IMR-90 (cell line): ENCODE data around the gene BTBD9. TPM values are rescaled to one million over a fixed set of nuclear protein-coding genes. Genes with fewer than 3 reads are reported as not detected.

Experiments used
- ATAC-seq: fragments of 200-7000 bp; cut with Tn5 transposase; 2 replicates; pipeline ENCODE4 v1.9.1; 2020; ENCODE audit warnings: low read depth, mild to moderate bottlenecking, moderate library complexity
- BruUV-seq: library from RNA; stranded (reverse); fragments of 400-500 nt; replicated peaks from 2 replicates; lab custom pipeline; 2021; lab: Mats Ljungman, UMichigan
- CTCF ChIA-PET: fragments of 300-600 bp; formaldehyde crosslinking; extraction: SDS; loops from one replicate; lab custom pipeline; 2021; ENCODE audit warnings: antibody characterized with exemption; lab: Yijun Ruan, JAX
- POLR2A ChIA-PET: fragments of 300-600 bp; sonication (Branson Sonifier 250); formaldehyde crosslinking; loops from one replicate; lab custom pipeline; 2022; ENCODE audit warnings: antibody characterized with exemption; ENCODE audit not compliant: unreplicated experiment; lab: Charles Lee
- DNase-seq: peaks from one replicate; pipeline ENCODE4 v3.0.0; 2013
- H2AFZ ChIP-seq: replicated peaks from 2 replicates; pipeline ENCODE3; 2013; ENCODE audit warnings: low read length, mild to moderate bottlenecking; ENCODE audit not compliant: poor library complexity
- H2AK5ac ChIP-seq: 2 replicates; pipeline ENCODE4 v1.6.1; 2013; ENCODE audit warnings: low read depth, low read length, inconsistent platforms
- H2AK9ac ChIP-seq: replicated peaks from 2 replicates; pipeline ENCODE3; 2013; ENCODE audit warnings: mild to moderate bottlenecking, low read depth, low read length, moderate library complexity; ENCODE audit not compliant: poor library complexity
- H2BK120ac ChIP-seq: 2 replicates; pipeline ENCODE4 v1.6.1; 2013; ENCODE audit warnings: low read depth, low read length, inconsistent platforms
- H2BK15ac ChIP-seq: 3 replicates; pipeline ENCODE4 v1.6.1; 2013; ENCODE audit warnings: low read depth, low read length, inconsistent platforms
- H2BK20ac ChIP-seq: 2 replicates; pipeline ENCODE4 v1.6.1; 2013; ENCODE audit warnings: low read depth, mild to moderate bottlenecking, inconsistent platforms, low read length, moderate library complexity
- H2BK5ac ChIP-seq: 2 replicates; pipeline ENCODE4 v1.6.1; 2013; ENCODE audit warnings: mild to moderate bottlenecking, low read depth, low read length, inconsistent platforms; ENCODE audit not compliant: poor library complexity, severe bottlenecking
- H3K14ac ChIP-seq: replicated peaks from 2 replicates; pipeline ENCODE4 v1.6.1; 2013; ENCODE audit warnings: low read depth, low read length, inconsistent platforms
- H3K18ac ChIP-seq: 2 replicates; pipeline ENCODE4 v1.6.1; 2013; ENCODE audit warnings: low read depth, low read length, control low read depth
- H3K23ac ChIP-seq: 2 replicates; pipeline ENCODE4 v1.6.1; 2013; ENCODE audit warnings: low read depth, low read length, inconsistent platforms
- H3K27ac ChIP-seq: 2 replicates; pipeline ENCODE4 v1.5.1; 2013; ENCODE audit warnings: mild to moderate bottlenecking, control low read depth, low read length; ENCODE audit not compliant: insufficient read depth
- H3K27me3 ChIP-seq: 2 replicates; pipeline ENCODE4 v1.6.1; 2013; ENCODE audit warnings: low read length; ENCODE audit not compliant: control insufficient read depth, insufficient read depth
- H3K36me3 ChIP-seq: 2 replicates; pipeline ENCODE4 v1.6.1; 2013; ENCODE audit warnings: low read length, mixed read lengths; ENCODE audit not compliant: control insufficient read depth, insufficient read depth
- H3K4ac ChIP-seq: 2 replicates; pipeline ENCODE4 v1.6.1; 2013; ENCODE audit warnings: low read depth, low read length, inconsistent platforms
- H3K4me1 ChIP-seq: 2 replicates; pipeline ENCODE4 v1.6.1; 2013; ENCODE audit warnings: low read length, mixed read lengths; ENCODE audit not compliant: control insufficient read depth, insufficient read depth
- H3K4me2 ChIP-seq: 2 replicates; pipeline ENCODE4 v1.6.1; 2013; ENCODE audit warnings: low read depth, mild to moderate bottlenecking, control low read depth, low read length, moderate library complexity
- H3K4me3 ChIP-seq: 2 replicates; pipeline ENCODE4 v1.5.1; 2013; ENCODE audit warnings: low read depth, mild to moderate bottlenecking, control low read depth, low read length, moderate library complexity; ENCODE audit not compliant: insufficient read depth
- H3K56ac ChIP-seq: 2 replicates; pipeline ENCODE4 v1.6.1; 2013; ENCODE audit warnings: low read length, inconsistent platforms; ENCODE audit not compliant: insufficient read depth; ENCODE audit errors: extremely low read depth
- H3K79me1 ChIP-seq, 2 experiments: 2 replicates each; pipeline ENCODE4 v1.6.1; 2013; ENCODE audit warnings: low read length in 2 of 2, inconsistent platforms in 1 of 2, low read depth in 1 of 2
- H3K9ac ChIP-seq: 2 replicates; pipeline ENCODE4 v1.6.1; 2013; ENCODE audit warnings: low read depth, low read length, control low read depth
- H3K9me1 ChIP-seq: 2 replicates; pipeline ENCODE4 v1.6.1; 2013; ENCODE audit warnings: low read length, inconsistent platforms; ENCODE audit not compliant: insufficient read depth
- H3K9me3 ChIP-seq: 2 replicates; pipeline ENCODE4 v1.6.1; 2013; ENCODE audit warnings: low read length; ENCODE audit not compliant: control insufficient read depth, insufficient read depth
- H4K20me1 ChIP-seq: 2 replicates; pipeline ENCODE4 v1.6.1; 2013; ENCODE audit warnings: low read length, inconsistent platforms; ENCODE audit not compliant: insufficient read depth
- H4K5ac ChIP-seq: 2 replicates; pipeline ENCODE4 v1.6.1; 2013; ENCODE audit warnings: mild to moderate bottlenecking, low read depth, low read length, control low read depth
- H4K8ac ChIP-seq, 2 experiments: 2 replicates each; pipeline ENCODE4 v1.6.1; 2013; ENCODE audit warnings: low read depth in 2 of 2, low read length in 2 of 2, control low read depth in 1 of 2, inconsistent platforms in 1 of 2
- H4K91ac ChIP-seq: 2 replicates; pipeline ENCODE4 v1.6.1; 2013; ENCODE audit warnings: low read depth, low read length, inconsistent platforms; ENCODE audit not compliant: insufficient read depth
- BHLHE40 ChIP-seq: fragments of 150-350 bp; IDR thresholded peaks from 2 replicates; pipeline ENCODE4 v1.6.1; 2016; ENCODE audit warnings: mild to moderate bottlenecking, low read depth, low read length
- CEBPB ChIP-seq: IDR thresholded peaks from 2 replicates; pipeline ENCODE4 v1.6.1; 2012; ENCODE audit warnings: low read depth, low read length, improper control_type of control experiment
- CHD1 ChIP-seq: IDR thresholded peaks from 2 replicates; pipeline ENCODE4 v1.6.1; 2012; ENCODE audit warnings: low read depth, low read length, improper control_type of control experiment
- CTCF ChIP-seq: conservative IDR thresholded peaks from 2 replicates; pipeline ENCODE4 v1.5.1; 2012; ENCODE audit warnings: mild to moderate bottlenecking, low read depth, low read length, improper control_type of control experiment
- ELK1 ChIP-seq: fragments of 150-350 bp; IDR thresholded peaks from 2 replicates; pipeline ENCODE4 v1.6.1; 2016; ENCODE audit warnings: low read depth, mild to moderate bottlenecking, low read length, moderate library complexity, borderline replicate concordance
- FOS ChIP-seq: fragments of 150-350 bp; IDR thresholded peaks from 2 replicates; pipeline ENCODE4 v1.6.1; 2016; ENCODE audit warnings: low read depth, low read length
- MAFK ChIP-seq: IDR thresholded peaks from 2 replicates; pipeline ENCODE4 v1.6.1; 2012; ENCODE audit warnings: low read depth, low read length, improper control_type of control experiment
- MAZ ChIP-seq: IDR thresholded peaks from 2 replicates; pipeline ENCODE4 v1.6.1; 2012; ENCODE audit warnings: low read depth, mild to moderate bottlenecking, low read length, improper control_type of control experiment, moderate library complexity, borderline replicate concordance
- MXI1 ChIP-seq: IDR thresholded peaks from 2 replicates; pipeline ENCODE4 v1.6.1; 2012; ENCODE audit warnings: low read depth, mild to moderate bottlenecking, low read length, moderate library complexity, borderline replicate concordance
- NFE2L2 ChIP-seq: fragments of 150-350 bp; IDR thresholded peaks from 2 replicates; pipeline ENCODE4 v1.6.1; 2016; ENCODE audit warnings: low read depth, mild to moderate bottlenecking, low read length
- POLR2A ChIP-seq: IDR thresholded peaks from 2 replicates; pipeline ENCODE4 v1.6.1; 2012; ENCODE audit warnings: mild to moderate bottlenecking, low read depth, low read length
- RAD21 ChIP-seq: IDR thresholded peaks from 2 replicates; pipeline ENCODE4 v1.6.1; 2012; ENCODE audit warnings: low read length, improper control_type of control experiment
- RCOR1 ChIP-seq: IDR thresholded peaks from 2 replicates; pipeline ENCODE4 v1.6.1; 2012; ENCODE audit warnings: mild to moderate bottlenecking, low read length, improper control_type of control experiment; ENCODE audit not compliant: insufficient replicate concordance
- RFX5 ChIP-seq: IDR thresholded peaks from 2 replicates; pipeline ENCODE4 v1.8.0; 2012; ENCODE audit warnings: low read depth, mild to moderate bottlenecking, low read length, moderate library complexity
- SMC3 ChIP-seq: fragments of 150-350 bp; IDR thresholded peaks from 2 replicates; pipeline ENCODE4 v1.6.1; 2016; ENCODE audit warnings: low read depth, mild to moderate bottlenecking, antibody characterized with exemption, low read length, moderate library complexity
- USF2 ChIP-seq: fragments of 150-350 bp; IDR thresholded peaks from 2 replicates; pipeline ENCODE4 v1.6.1; 2017; ENCODE audit warnings: mild to moderate bottlenecking, antibody characterized with exemption, low read length, low read depth
- WGBS, 2 experiments: methylation state at CpG; one replicate each; pipeline versions ENCODE4 v1.1.5 to v1.1.7; 2013; ENCODE audit warnings: missing lambda C conversion rate in 2 of 2; ENCODE audit not compliant: insufficient read length in 1 of 2; ENCODE audit errors: extremely low coverage in 2 of 2; 5-methylcytosine and 5-hydroxymethylcytosine counted together
- dilution Hi-C: fragments of 300-500 bp; cut with HindIII; formaldehyde crosslinking; loops from one replicate; pipeline ENCODE4 v1.14.3; 2018; ENCODE audit warnings: low sequenced_read_pairs; ENCODE audit not compliant: unreplicated experiment
- in situ Hi-C: fragments of 300-500 bp; cut with MboI; formaldehyde crosslinking; loops from 3 replicates; pipeline ENCODE4 v1.14.3; 2019; ENCODE audit warnings: low sequenced_read_pairs, inconsistent platforms, mixed read lengths
- intact Hi-C: fragments of 100-400 bp; cut with micrococcal nuclease; formaldehyde crosslinking; loops from 2 replicates; pipeline ENCODE4 v1.10.0; 2022
- polyA plus RNA-seq, 3 experiments: library from polyadenylated mRNA; depleted of rRNA; stranded (reverse); fragments of >200 nt; gene quantifications; 2 replicates each; pipeline ENCODE4 v1.2.3, GENCODE V29; 2012; ENCODE audit warnings: low replicate concordance in 1 of 3
- total RNA-seq: library from RNA; depleted of rRNA; stranded (reverse); fragments of >200 nt; gene quantifications from 2 replicates; pipeline ENCODE4 v1.2.3, GENCODE V29; 2012

BTBD9 gene
- total and polyA plus RNA-seq, 2 of the 4 experiments (the other 2 are of a cell fraction) = 4.1 to 22.0 TPM

- Histone ChIP-seq H3K23ac (no peak overlapping the region), H4K91ac (no peak overlapping the region), H3K9me1 (peaks cover 3% of the 10 kb centered on the region; the same call in 1 of the 2 replicates), H3K14ac (no peak overlapping the region), H2BK20ac (no peak overlapping the region), H4K20me1 (no peaks in the 10 kb centered on the region), H3K79me1 (no peaks in the 10 kb centered on the region), H3K56ac (no peak overlapping the region), H3K18ac (no peak overlapping the region), H3K4ac (no peak overlapping the region), H3K9ac (no peak overlapping the region), H2BK120ac (no peak overlapping the region), H2AFZ (no peak overlapping the region), H2BK15ac (no peak overlapping the region), H3K9me3 (no peaks in the 10 kb centered on the region), H3K4me1 (peaks cover 5% of the 10 kb centered on the region), H3K36me3 (no peaks in the 10 kb centered on the region), H3K27me3 (no peaks in the 10 kb centered on the region), H2AK5ac (no peak overlapping the region), H2AK9ac (no peak overlapping the region), H3K4me2 (no peak overlapping the region), H3K4me3 (no peak overlapping the region), H3K27ac (no peak overlapping the region), H2BK5ac (no peak overlapping the region), H4K5ac (no peak overlapping the region), H4K8ac (no peak overlapping the region)
- CTCF ChIA-PET = no interaction called here
- no peak for TF ChIP-seq CEBPB
- TF ChIP-seq RFX5 = no peak
- no peak for TF ChIP-seq MXI1
- TF ChIP-seq FOS = no peak
- TF ChIP-seq USF2 = no peak
- TF ChIP-seq CHD1 = no peak
- no peak for TF ChIP-seq SMC3
- TF ChIP-seq CTCF = no peak
- TF ChIP-seq RAD21 = no peak
- no peak for TF ChIP-seq RCOR1
- TF ChIP-seq NFE2L2 = no peak
- TF ChIP-seq POLR2A = no peak
- TF ChIP-seq MAFK = no peak
- TF ChIP-seq MAZ = no peak
- no peak for TF ChIP-seq BHLHE40
- TF ChIP-seq ELK1 = no peak
- in situ Hi-C loops = no loop called here
- BruUV-seq = no TSS peak
- ATAC-seq (no peak), DNase-seq (no peak)
- dilution Hi-C loops = no loop called here
- POLR2A ChIA-PET = interaction anchor here (0.5 kb wide), 1 partner anchor 101 kb away, joined by 3 read pairs; no protein-coding TSS in a partner anchor
- WGBS, 2 experiments = 70% methylated on average over 2 of the region's 11 CpGs; no CpG with 5 or more reads in 1 of the 2 experiments
- intact Hi-C loops = no loop called here
Observed at GRCh38 chr6:38215225-38215624, 424.5 kb downstream of the BTBD9 start.
